Effector CD4-positive, alpha-beta T cell (primary cell): ENCODE data around the gene MASTL.
"Not testable (repeated sequence)": the region's sequence is repeated elsewhere in the genome, so short reads cannot be mapped to it uniquely, and the experiment has no call there.

Experiments
- DNase-seq: peaks from one replicate; pipeline ENCODE4 v3.0.0-alpha.2; 2020
- total RNA-seq: gene quantifications from one replicate; lab custom pipeline; 2026; lab: John Stamatoyannopoulos, UW

MASTL gene
- 109 reads per million, percentile 84 among the genes with 10 or more reads in this experiment for total RNA-seq

DNA sequence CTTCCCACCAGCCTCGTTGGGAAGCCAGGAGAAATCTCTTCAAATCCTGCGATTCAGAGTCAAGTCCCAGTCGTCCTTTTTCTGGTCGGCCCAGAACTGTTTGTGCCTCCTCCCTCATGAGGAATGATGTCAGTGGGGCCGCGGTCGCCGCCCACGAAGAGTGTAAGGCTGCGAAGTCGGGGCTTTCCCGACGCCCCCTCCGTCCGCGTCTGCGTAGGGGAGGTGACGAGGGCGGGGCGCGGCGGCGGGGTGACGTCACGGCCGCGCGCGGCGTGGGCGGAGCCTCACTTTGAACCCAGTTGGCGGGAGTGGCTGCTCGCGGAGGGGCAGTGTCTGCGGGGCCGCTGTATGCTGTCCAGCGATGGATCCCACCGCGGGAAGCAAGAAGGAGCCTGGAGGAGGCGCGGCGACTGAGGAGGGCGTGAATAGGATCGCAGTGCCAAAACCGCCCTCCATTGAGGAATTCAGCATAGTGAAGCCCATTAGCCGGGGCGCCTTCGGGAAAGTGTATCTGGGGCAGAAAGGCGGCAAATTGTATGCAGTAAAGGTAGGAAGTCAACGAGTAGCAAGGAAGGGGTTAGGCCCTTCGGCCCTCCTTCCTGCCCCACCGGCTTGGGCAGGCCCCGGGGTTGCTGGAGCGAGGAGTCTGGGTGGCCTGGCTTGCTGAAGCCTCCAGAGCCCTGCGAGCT is at the start of gene MASTL:
MASTL (plus strand) TSS at position 287 of the 689 bp plus-strand sequence; CDS start at position 362, 75 bp downstream.
- DNase-seq, result peak; percentile 94

DNA sequence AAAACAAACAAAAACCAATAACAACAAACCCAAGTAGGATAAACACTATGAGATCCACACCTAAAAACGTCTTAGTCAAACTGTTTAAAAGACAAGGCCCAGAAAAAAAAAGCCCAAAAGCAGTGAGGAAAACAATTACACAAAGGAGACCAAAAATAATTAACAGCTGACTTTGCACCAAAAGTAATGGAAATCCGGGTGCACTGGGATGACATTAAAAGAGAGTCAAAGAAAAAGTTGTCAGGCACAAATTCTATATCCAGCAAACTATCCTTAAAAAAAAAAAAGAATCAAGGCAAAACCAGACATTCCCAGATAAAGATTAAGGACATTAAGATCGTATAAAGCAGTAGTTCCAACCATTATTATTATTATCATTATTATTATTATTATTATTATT is 47.0 kb upstream of the MASTL start:
- DNase-seq, result no peak

DNA sequence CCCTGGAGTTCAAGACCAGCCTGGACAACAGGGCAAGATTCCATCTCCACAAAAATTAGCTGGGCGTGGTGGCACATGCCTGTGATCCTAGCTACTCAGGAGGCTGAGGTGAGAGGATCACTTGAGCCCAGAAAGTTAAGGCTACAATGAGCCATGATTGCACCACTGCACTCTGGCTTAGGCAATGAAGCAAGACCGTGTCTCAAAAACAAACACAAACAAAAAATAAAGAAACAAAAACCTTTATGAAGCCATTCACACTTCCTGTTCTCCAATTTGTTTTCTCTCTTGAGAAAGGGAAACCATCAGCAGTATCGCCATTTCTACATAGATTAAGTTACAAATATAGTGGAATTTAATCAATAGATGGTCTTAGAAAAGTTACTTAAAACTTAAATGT is 20.8 kb upstream of the MASTL start:
- DNase-seq, result no peak

DNA sequence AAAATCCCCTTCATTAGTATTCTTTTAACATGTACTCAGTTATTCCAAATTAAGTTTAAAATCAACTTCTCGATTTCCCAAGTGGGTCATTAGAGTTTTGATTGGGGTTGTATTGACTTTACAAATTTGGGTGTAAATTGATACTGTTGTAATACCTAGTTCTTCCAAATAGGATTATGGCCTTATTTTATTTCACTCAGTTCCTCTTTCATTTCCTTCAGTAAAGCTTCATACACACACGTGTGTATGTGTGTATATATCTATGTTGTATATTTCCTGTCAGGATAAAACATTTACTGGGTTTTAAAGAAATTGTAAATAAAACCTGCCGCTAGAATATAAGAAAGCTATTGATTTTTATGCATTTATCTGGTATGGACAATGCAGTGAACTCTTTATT is 16.9 kb upstream of the MASTL start:
- no peak for DNase-seq

DNA sequence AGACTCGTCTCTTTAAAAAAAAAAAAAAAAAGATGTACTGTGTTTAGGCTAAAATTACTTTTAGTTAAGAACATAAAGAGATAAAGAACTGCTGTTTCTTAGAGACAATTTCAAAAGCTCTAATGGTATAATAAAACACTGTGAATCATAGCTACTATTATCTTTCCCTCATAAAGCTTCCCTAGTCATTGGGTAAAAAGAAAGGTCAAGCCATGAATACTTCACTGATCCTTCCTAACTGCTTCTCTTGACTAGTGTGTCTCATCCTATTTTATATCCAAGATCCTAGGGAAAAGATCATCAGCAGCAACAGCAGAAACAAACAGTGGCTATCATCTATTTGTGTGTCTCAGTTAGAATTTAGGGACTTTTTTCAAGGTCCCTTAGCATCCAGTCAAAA is 11.5 kb upstream of the MASTL start:
- no peak for DNase-seq

DNA sequence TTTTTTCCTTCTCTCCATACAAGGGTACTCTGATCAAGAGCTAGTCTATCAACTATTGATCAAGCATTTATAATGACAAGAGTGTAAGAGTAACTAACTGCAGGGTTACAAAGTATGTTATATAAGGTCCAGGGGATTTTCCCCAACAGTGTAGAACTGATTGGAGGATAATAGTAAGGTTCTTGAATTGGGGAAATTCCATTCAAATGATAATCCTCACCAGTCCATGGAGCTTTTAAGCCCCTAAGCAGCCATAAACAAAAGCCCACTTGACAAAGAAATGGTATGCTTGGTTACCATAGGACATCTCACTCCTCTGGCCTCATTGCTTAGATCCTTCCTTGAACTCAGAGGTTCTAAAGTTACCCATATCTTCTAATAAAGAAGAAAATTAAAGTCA is 9.2 kb upstream of the MASTL start:
- no peak for DNase-seq

DNA sequence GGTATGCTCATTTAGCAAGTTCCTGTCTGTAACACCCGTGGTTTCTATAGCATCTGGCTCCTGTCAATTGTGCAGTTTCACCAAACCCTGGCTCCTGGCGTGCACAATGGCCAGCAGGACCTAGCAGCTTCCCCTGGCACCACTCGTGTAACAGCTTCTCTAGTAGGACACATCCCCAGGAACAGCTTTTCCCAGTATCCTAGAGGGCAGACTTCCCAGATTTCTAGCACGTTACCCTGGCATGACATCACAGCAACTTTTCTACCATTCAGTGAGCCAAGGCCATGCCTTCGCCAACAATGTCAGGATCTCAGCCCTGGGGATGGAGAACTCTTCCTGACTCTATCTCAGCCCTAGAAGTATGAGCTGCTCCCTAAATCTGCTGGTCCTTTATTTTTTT is 7.5 kb upstream of the MASTL start:
- no peak for DNase-seq

DNA sequence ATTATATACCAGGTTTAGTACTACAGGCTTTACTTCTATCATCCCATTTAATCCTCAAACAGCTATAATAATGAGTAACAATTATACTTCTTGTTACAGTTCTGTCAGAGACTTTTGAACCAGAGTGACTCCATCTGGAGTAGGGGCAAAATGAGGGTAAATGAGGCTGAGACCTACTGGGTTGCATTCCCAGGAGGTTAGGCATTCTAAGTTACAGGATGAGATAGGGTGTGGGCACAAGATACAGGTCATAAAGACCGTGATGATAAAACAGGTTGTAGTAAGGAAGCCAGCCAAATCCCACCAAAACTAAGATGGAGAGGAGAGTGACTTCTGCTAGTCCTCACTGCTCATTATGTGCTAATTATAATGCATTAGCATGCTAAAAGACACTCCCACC is 4.9 kb upstream of the MASTL start:
- DNase-seq, result no peak

DNA sequence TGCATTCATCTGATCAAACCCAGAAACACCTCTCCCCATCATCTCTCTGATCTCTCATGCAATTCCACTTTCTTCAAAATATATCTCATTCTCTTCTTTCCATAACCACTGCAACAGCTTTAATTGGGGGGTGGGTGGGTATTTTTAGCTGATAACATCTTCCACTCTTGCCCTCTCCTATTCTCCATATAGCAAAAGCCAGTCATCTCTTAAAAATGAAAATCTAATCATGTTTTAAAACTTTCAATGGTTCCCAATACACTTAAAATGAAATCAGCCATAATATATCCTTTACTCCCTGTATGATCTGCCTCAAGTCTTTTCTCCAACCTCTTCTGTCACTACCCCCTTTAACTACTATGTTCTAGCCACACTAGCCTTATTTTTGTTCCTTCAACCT is 2.5 kb upstream of the MASTL start:
- no peak for DNase-seq

DNA sequence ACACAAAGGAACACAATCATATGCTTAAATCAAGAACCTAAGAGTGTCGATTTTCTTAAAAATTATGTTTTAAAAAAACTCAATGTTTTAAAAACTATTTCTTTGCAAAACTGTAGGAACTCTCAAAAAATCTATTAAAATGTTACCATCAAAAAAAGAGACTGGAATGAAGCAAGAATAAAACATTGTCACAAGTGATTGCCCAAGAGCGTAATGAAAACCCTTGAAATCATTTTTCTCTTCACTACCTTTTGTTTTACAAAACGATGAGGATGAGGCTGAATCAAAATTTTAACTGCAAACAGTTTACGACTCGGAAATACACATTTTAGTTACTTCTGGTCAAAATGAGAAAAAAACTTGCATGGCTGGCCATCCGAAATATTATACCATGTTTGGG is 1.8 kb upstream of the MASTL start:
- DNase-seq, result no peak

DNA sequence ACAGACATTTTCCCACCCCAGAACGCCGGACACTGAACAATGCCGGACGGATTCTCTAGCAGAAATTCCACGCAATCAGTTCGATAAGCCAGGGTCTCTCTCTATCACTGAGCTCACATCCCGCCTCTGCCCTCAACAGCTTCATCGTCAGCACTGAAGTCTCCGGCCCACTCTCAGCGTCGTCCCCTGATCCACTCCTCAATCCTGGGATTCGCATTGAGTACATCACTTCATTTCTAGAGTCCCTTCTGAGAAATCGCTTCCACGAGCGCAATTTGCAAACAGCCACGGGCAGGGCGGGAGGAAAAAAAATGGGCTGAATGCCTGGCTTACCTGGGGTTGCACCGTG is 1.3 kb upstream of the MASTL start:
- no peak for DNase-seq

DNA sequence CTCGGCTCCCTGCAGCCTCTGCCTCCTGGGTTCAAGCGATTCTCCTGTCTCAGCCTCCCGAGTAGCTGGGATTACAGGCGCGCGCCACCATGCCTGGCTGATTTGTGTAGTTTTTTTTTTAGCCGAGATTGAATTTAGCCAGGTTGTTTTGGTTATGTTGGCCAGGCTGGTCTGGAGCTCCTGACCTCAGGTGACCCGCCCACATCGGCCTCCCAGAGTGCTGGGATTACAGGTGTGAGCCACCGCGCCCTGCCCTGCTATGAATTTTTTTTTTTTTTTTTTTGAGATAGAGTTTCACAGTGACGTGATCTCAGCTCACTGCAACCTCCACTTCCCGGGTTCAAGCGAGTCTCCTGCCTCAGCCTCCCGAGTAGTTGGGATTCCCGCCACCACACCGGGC is 1.4 kb downstream of the MASTL start:
- not testable (repeated sequence) for DNase-seq

DNA sequence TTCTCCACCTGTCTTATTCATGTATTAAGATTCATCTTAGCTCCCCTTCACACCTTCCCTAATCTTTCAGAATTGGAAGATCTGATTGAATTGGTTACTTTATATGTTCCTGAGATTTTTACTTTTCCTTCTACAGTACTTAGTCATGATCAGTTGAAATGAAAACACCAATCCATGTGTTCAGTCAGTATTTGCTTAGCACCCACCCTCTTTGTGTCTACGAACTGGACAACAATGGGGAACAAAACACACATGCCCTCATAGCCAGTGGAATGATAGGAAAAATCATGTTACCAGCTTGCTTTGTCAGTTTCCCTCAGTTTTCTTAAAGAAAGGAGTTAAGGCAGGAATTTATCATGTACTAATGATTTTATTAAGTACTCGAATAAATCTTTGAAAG is 2.0 kb downstream of the MASTL start:
- no peak for DNase-seq

DNA sequence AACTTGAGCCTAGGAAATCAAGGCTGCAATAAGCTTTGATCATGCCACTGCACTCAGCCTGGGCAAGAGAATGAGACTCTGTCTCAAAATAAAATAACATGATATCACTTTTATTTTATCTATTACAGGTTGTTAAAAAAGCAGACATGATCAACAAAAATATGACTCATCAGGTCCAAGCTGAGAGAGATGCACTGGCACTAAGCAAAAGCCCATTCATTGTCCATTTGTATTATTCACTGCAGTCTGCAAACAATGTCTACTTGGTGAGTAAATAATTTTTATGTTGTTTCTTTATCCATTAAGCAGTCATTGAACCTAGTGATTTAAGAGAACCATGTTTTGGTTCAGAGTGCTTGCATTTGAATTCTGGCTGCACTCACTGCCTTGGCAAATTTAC is 3.3 kb downstream of the MASTL start:
- DNase-seq, result no peak

DNA sequence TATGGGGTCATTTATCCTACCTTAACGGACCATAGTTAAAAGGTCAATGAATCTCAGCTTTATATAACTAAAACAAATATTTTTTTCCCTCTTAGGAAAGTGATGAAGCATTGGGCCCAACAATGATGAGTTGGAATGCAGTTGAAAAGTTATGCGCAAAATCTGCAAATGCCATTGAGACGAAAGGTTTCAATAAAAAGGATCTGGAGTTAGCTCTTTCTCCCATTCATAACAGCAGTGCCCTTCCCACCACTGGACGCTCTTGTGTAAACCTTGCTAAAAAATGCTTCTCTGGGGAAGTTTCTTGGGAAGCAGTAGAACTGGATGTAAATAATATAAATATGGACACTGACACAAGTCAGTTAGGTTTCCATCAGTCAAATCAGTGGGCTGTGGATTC is 14.7 kb downstream of the MASTL start:
- DNase-seq, result no peak

DNA sequence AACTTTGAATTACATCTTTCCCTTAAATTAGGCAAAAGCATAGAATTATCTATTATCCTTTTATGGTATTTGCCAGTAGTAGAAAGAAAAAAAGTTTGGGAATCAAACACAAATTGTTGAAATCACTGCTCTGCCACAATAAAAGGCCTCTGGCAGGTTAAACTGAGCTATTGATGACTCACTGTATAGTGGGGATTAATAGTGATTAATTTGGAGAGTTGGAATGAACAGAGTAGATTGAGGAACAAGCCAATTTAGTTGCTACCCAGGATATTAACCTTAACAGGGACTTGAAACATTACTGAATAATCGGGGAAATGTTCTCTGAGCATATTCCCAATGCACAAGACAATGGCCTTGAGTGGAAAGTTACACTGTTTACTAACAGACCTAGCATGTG is 33.1 kb downstream of the MASTL start:
- no peak for DNase-seq

DNA sequence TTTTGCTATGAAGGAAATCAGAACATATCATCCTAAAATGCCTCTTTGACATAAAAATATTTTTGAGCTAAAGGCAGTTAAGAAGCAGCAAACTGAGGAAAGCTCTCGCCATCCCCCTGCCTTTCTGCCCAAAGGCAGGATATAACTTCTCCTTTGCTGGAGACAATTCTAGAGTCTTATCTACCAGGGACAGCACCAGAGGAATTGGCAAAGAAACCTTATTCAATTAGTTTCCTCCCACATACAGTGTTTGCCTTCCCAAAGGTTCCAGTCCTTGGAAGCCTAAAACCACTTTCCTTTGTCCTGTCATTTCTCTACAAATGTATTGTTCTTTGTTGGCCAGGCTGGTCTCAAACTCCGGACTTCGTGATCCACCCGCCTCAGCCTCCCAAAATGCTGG is 33.7 kb downstream of the MASTL start:
- DNase-seq, result no peak

DNA sequence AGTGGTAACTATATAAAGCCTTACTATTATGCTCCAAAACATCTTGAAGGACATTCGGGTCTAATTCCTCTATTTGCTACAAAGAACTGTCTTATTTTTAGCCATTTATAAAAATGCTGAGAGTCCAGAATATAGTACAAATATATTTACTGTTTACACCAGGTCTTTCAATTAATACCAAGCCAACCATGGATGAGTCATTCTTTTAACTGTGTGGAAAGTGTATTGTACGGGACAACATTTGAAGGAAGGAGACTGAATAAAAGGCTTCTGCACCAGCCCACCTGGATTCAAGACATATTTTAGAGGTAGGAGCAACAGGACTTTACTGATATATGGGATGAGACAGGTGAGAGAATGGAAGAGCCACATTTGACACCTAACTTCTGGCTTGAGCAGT is 35.4 kb downstream of the MASTL start:
- DNase-seq, result no peak

DNA sequence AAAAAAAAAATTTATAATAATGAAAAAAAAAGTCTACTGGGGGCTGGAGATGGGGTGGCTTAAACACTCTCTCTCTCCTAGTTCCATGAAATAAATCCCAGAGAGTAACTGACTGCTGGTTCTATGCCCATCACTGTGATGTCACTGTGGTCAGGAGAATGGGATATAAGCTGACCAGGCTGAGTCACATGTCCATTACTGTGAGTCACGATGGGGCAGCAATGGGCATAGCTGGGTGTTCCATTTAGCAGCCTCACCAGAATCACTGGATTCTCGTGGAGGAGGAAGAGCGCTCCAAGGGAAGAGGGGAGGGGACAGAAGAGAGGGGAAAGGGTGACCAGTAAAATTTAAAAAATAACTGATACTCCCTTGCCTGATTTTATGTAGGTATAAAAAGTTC is 37.1 kb downstream of the MASTL start:
- DNase-seq, result no peak

DNA sequence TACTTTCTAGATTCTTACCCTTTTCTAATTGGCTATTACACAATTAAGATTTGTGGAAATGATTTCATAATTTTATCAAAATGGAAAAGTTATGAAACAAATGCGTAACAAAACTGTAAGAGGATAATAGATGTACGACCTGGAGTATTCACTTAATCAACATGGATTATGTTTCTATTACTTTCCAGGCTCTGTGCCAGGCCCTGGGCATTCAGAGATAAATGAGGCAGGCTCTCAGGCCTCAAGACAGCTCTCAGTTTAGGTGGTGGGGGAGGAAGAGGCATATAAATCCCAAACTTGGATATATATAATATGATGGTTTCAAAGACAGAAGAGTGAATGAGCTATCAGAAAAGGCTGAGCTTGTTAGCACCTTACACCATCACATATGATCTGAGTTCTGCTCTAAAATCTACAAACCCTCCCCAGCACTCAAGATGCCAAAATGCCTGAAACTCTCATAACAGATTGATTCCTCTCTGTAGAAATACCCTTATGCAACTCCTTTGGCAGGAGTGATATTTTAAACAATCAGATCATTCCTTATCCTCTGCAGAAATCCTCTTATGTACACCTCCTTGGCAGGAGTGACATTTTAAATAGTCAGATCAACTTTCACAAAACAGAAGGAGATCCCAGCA is 42.9 kb downstream of the MASTL start:
- DNase-seq, result no peak

DNA sequence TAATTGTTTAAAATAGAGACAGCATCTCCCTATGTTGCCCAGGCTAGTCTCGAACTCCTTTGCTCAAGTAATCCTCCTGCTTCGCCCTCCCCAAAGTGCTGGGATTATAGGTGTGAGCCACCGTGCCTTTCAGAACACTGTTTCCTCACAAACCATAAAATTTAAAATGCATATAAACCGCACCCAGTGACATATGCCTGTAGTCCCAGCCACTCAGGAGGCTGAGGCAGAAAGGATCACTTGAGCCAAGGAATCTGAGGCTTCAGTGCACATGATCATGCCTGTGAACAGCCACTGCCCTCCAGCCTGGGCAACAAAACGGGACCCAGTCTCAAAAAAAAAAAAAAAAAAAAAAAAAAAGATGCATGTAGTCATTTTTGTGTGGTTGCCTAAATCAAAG is 48.7 kb downstream of the MASTL start:
- no peak for DNase-seq

DNA sequence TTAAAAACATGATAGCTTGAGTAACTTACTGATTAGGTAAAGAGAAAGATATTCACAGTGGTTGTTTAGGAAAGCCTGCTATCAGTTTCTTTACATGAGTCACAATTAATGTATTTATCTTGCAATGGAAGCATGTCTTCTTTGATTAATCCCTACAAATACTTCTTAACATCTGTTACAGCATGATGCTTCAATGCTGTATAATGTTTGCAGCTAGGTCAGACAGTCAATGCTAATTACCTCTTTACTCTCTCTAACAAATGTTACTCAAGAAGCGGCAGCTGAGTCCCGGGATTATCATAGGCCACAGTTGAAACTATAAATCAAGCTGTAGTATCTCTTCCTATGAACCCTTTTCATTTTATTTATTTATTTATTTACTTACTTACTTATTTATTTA is 52.2 kb downstream of the MASTL start:
- no peak for DNase-seq

DNA sequence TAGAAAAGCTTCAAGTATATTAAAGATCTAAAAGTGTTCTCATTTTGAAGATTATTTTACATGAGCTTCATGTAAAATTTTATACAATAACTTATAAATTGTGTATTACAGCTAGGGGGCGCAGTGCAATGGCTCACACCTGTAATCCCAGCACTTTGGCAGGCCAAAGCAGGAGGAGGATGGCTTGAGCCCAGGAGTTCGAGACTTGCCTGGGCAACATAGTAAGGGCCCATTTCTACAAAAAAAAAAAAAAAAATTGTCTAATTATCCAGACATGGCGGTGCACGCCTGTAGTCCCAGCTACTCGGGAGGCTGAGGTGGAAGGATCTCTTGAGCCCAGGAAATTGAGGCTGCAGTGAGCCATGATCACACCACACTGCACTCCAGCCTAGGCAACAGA is 68.8 kb downstream of the MASTL start:
- peak; percentile 44 for DNase-seq

DNA sequence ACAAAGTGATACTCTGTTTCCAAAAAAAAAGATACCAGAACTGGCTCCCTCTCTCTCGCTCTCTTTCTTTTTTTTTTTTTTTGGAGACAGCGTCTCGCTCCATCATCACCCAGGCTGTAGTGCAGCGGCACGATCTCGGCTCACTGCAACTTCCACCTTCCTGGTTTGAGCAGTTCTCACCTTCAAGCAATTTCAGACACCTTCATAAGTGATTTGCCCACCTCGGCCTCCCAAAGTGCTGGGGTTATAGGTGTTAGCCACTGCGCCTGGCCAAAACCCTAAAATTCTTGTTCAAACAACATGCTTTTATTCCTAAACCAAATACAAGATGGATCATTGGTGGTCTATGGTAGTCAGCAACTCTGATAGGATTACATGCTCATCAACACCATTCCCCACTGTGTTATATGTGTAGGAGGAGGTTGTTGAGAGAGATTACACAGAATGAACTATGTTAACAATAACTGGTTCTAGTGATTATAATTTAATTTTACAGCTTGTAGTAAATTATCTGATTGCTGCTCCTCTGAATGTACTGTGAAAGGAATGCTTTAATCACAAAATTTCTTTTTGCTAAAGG is 69.9 kb downstream of the MASTL start:
- no peak for DNase-seq
